Neural cell (in vitro differentiated cells): ENCODE results near the gene ARL17B. TPM values are rescaled to one million over a fixed set of nuclear protein-coding genes. Genes with fewer than 3 reads are reported as not detected.
"Not testable (repeated sequence)": the region's sequence is repeated elsewhere in the genome, so short reads cannot be mapped to it uniquely, and the experiment has no call there.

ENCODE experiments used
- H2AFZ ChIP-seq: fragments of 200-600, 300-800 bp; sonication (generic), shearing (Covaris generic); 2 replicates; pipeline ENCODE4 v1.6.0; 2014; ENCODE audit warnings: low read depth, mild to moderate bottlenecking, antibody characterized with exemption, low read length, moderate library complexity
- H3F3A ChIP-seq: fragments of 200-600 bp; shearing (Covaris generic); 2 replicates; pipeline ENCODE4 v1.6.1; 2016; ENCODE audit warnings: mild to moderate bottlenecking, moderate library complexity, mixed read lengths, antibody characterized with exemption, low read length; ENCODE audit not compliant: insufficient read depth, poor library complexity, severe bottlenecking
- H3K27ac ChIP-seq: fragments of 200-600, 300-800 bp; sonication (generic), shearing (Covaris generic); 2 replicates; pipeline ENCODE4 v1.5.1; 2014; ENCODE audit warnings: mild to moderate bottlenecking, low read length, moderate library complexity
- H3K27me3 ChIP-seq: fragments of 300-800, 200-600 bp; sonication (generic), shearing (Covaris generic); 2 replicates; pipeline ENCODE4 v1.6.0; 2014; ENCODE audit warnings: mild to moderate bottlenecking, low read depth, low read length, moderate library complexity; ENCODE audit not compliant: insufficient read depth
- H3K36me3 ChIP-seq: fragments of 300-800, 200-600 bp; sonication (generic), shearing (Covaris generic); 2 replicates; pipeline ENCODE4 v1.5.1; 2014; ENCODE audit warnings: mild to moderate bottlenecking, antibody characterized with exemption, low read length, moderate library complexity; ENCODE audit not compliant: insufficient read depth
- H3K4me2 ChIP-seq: fragments of 300-800, 200-600 bp; sonication (generic), shearing (Covaris generic); 2 replicates; pipeline ENCODE4 v1.6.0; 2014; ENCODE audit warnings: mild to moderate bottlenecking, low read length
- H3K4me3 ChIP-seq: fragments of 300-800, 200-600 bp; sonication (generic), shearing (Covaris generic); 2 replicates; pipeline ENCODE4 v1.5.1; 2014; ENCODE audit warnings: mild to moderate bottlenecking, low read length, moderate library complexity
- H3K79me2 ChIP-seq: fragments of 200-600 bp; shearing (Covaris generic); replicated peaks from 2 replicates; pipeline ENCODE4 v1.6.0; 2014; ENCODE audit warnings: mild to moderate bottlenecking, low read length, moderate library complexity; ENCODE audit not compliant: insufficient read depth
- H3K9ac ChIP-seq: fragments of 300-800, 200-600 bp; sonication (generic), shearing (Covaris generic); 2 replicates; pipeline ENCODE4 v1.6.1; 2016; ENCODE audit warnings: mild to moderate bottlenecking, low read length, mixed read lengths
- H3K9me2 ChIP-seq: fragments of 200-600 bp; shearing (Covaris generic); 2 replicates; pipeline ENCODE4 v1.6.1; 2016; ENCODE audit warnings: mild to moderate bottlenecking, low read length, mixed read lengths; ENCODE audit not compliant: insufficient read depth
- H3K9me3 ChIP-seq: fragments of 200-600, 300-800 bp; sonication (generic), shearing (Covaris generic); 2 replicates; pipeline ENCODE4 v1.6.1; 2016; ENCODE audit warnings: mild to moderate bottlenecking, mixed run types, low read length, moderate library complexity, mixed read lengths
- H4K20me1 ChIP-seq: fragments of 200-600 bp; shearing (Covaris generic); 2 replicates; pipeline ENCODE4 v1.6.1; 2016; ENCODE audit warnings: mild to moderate bottlenecking, mixed run types; ENCODE audit not compliant: insufficient read depth
- polyA plus RNA-seq: library from polyadenylated mRNA; depleted of rRNA; stranded (reverse); fragments of >200 nt; gene quantifications from 2 replicates; pipeline ENCODE4 v1.2.3, GENCODE V29; 2014

Gene ARL17B
- polyA plus RNA-seq, 1 donor from 2014 or later, result 24.2 TPM

DNA sequence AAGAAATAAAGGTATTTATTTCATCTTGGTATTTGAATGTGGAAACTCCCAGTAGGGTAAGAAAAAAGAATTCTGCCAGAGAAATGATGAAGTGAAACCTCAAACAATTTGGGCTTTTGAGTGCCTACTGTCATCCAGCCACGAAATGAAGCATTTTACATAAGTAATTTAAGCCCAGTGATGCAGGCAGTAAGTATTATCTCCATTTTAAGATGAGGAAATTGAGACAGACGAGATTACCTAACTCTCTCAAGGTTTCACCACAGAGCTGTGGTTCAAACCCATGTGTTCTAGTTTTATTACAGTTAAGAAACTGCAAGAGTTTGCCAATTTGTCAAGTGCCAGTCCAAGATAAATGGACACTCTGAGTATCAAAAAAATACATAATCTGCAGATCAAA, 13.2 kb downstream of the ARL17B start:
- not testable (repeated sequence) for H3K79me2 ChIP-seq, H2AFZ ChIP-seq, H3K4me2 ChIP-seq, H3F3A ChIP-seq, H3K9me3 ChIP-seq, H4K20me1 ChIP-seq, H3K36me3 ChIP-seq, H3K9me2 ChIP-seq, H3K9ac ChIP-seq, H3K4me3 ChIP-seq, H3K27ac ChIP-seq, H3K27me3 ChIP-seq

DNA sequence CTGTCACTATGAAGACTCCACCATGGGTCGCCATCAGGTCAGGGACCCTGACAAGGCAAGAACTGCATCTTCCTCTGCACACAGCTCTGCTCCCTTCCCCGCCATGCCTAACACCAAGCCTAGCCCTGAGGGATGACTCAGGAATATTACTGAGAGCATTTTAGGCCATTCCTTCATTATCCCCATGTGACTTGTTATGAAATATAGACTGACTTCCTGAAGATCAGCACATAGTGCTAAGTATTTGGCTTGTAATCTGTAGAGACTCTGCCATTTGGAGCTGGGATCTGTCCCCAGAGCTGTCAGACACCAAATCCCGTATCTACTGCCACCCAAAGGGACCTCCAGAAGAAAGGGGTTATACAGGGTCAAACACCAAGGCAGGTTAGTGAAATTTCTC, 19.4 kb downstream of the ARL17B start:
- H3K9me3 ChIP-seq, H3K79me2 ChIP-seq, H4K20me1 ChIP-seq, H3K27me3 ChIP-seq, H3K4me2 ChIP-seq, H2AFZ ChIP-seq, H3K36me3 ChIP-seq, H3K9me2 ChIP-seq, H3K9ac ChIP-seq, H3F3A ChIP-seq, H3K27ac ChIP-seq, H3K4me3 ChIP-seq: not testable (repeated sequence)

DNA sequence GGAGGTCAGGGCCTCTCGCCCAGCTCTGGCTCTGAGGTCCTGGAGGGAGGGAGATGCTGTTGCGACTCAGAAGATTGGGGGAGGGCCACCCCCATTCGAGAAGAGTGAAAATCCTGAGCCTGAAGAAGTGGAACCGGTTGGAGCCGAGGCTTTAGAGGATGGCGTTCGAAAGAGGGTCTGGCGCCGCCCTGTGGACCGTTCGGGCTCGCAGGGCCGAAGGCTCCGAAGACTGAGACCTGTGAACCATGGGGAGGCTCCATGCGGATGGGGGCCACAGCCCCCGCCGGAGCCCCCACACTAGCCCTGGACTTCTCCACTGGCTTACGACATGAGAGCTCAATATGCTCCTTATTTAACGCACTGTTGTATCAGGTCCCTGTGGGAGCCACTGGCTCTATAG, 20.3 kb downstream of the ARL17B start:
- H3K79me2 ChIP-seq, H3K27ac ChIP-seq, H3F3A ChIP-seq, H3K36me3 ChIP-seq, H3K9me2 ChIP-seq, H3K9me3 ChIP-seq, H4K20me1 ChIP-seq, H2AFZ ChIP-seq, H3K9ac ChIP-seq, H3K27me3 ChIP-seq, H3K4me3 ChIP-seq, H3K4me2 ChIP-seq: not testable (repeated sequence)

DNA sequence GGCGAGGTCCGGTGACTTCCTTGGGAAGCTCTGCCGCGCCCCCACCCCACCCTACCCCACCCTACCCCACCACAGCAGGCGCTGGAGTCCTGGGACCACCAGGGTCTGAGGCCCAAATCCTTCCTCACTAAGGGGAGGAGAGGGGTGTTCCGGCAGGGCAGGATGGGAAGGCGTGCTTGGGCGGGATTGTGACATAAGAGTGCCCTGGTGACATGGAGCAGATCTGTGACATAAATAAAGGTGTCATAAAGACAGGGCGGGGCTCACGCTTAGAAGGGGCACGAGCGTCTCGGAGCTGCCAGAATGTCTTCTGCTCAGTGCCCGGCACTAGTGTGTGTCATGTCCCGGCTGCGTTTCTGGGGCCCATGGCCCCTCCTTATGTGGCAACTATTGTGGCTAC, 66.7 kb downstream of the ARL17B start, which contains the start of gene LRRC37A:
TSS of gene LRRC37A (plus strand) at position 301 of the 400 bp plus-strand sequence. CDS start at position 304, 3 bp downstream.
- not testable (repeated sequence) for H3K4me3 ChIP-seq, H3K9me2 ChIP-seq, H3K4me2 ChIP-seq, H3F3A ChIP-seq, H3K9me3 ChIP-seq, H3K36me3 ChIP-seq, H3K27ac ChIP-seq, H3K79me2 ChIP-seq, H3K9ac ChIP-seq, H4K20me1 ChIP-seq, H3K27me3 ChIP-seq, H2AFZ ChIP-seq

DNA sequence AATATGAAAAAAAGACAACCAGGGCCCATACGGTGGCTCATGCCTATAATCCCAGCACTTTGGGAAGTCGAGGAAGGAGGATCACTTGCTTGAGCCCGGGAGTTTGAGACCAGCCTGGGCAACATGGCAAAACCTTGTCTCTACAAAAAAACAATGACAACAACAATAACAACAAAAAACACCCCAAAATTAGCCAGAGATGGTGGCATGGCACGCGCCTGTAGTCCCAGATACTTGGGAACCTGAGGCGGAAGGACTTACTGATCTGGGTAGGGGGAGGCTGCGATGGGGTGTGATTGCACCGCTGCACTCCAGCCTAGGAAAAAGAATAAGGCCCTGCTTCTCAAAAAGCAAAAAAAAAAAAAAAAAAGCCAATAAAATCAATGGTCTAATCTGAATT, 69.9 kb downstream of the ARL17B start:
- H3K9me2 ChIP-seq, H4K20me1 ChIP-seq, H3K4me3 ChIP-seq, H3K4me2 ChIP-seq, H3K9me3 ChIP-seq, H3K27ac ChIP-seq, H3K27me3 ChIP-seq, H2AFZ ChIP-seq, H3K9ac ChIP-seq, H3F3A ChIP-seq, H3K79me2 ChIP-seq, H3K36me3 ChIP-seq: not testable (repeated sequence)

DNA sequence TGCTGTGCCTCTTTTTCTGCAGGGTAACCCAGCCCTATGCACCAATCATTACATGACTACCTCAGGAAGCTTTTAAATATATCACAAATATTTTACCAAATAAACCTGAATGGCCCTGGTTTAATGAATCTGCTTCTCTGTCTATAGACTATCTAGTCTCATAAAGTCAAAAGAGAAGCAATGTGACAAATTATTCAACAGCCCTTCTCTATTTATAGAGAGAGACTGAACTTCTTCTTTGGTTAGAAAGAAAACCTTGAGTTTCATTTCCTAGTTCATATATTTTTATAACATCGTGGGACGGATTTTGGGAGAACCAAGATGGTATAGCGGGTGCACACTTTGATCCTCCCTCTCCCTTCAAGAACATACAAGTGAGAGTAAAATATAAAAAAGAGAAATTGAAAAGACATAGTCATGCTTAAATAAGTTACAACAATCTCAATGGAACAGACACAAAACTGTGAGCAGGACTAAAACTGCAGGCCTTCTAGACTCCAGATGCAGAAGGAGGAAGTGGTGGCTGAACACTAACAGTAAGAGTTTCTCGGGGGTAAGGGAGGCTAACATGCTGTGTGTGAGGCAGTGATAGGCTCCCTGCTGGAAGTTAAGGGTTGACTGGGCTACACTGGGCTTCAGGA, 70.5 kb downstream of the ARL17B start:
- H4K20me1 ChIP-seq, H3K27me3 ChIP-seq, H3K27ac ChIP-seq, H3F3A ChIP-seq, H3K36me3 ChIP-seq, H3K4me3 ChIP-seq, H3K9ac ChIP-seq, H3K4me2 ChIP-seq, H3K79me2 ChIP-seq, H3K9me3 ChIP-seq, H3K9me2 ChIP-seq, H2AFZ ChIP-seq: not testable (repeated sequence)

DNA sequence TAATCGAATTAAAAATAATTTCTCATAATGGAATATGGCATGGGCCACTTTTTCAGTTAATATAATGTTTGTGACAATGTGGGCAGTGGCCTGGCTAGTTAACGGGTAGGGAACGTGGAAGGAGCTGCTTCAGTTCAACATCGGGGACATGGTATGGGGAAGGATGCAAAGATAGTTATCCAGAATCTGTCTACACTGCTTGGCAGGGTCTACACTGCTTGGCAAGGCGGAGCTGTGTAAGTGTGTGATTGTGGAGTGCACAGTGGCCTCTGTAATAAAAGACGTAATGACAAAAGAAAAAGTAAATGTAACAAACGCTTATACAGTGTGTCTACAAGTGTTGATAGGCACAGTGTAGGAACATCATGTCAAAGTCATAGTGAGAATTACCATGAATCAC, 74.0 kb downstream of the ARL17B start:
- H3K9ac ChIP-seq, H3K4me2 ChIP-seq, H3K36me3 ChIP-seq, H3K27ac ChIP-seq, H3K9me2 ChIP-seq, H3K4me3 ChIP-seq, H2AFZ ChIP-seq, H3K79me2 ChIP-seq, H3K27me3 ChIP-seq, H3K9me3 ChIP-seq, H3F3A ChIP-seq, H4K20me1 ChIP-seq: not testable (repeated sequence)
